ENCODE measurements around the gene FAM180B. TPM values are rescaled to one million over a fixed set of nuclear protein-coding genes. Genes with fewer than 3 reads are reported as not detected.

FAM180B gene
- total RNA-seq, 1 donor, result not detected

- no peaks in the 10 kb centered on the region for H3K27me3 ChIP-seq (ENCODE audit: insufficient read depth, low read length)
- H3K4me1 ChIP-seq (ENCODE audit: insufficient read depth, low read length), result peaks cover 29% of the 10 kb centered on the region
- no peaks in the 10 kb centered on the region for H3K9me3 ChIP-seq (ENCODE audit: low read depth, low read length)
- H3K4me3 ChIP-seq (ENCODE audit: low read length), result no peak overlapping the region
These were observed 2.6 kb upstream of the FAM180B start for GRCh38 chr11:47583844-47584243.

GRCh38 chr11:47587039-47587716 lies 700 bp downstream of the FAM180B start:
- Histone ChIP-seq H3K4me3 (ENCODE audit: low read length) (no peak overlapping the region), H3K9me3 (ENCODE audit: low read depth, low read length) (no peaks in the 10 kb centered on the region), H3K27me3 (ENCODE audit: insufficient read depth, low read length) (peaks cover 3% of the 10 kb centered on the region), H3K4me1 (ENCODE audit: insufficient read depth, low read length) (peaks cover 21% of the 10 kb centered on the region)

DNA sequence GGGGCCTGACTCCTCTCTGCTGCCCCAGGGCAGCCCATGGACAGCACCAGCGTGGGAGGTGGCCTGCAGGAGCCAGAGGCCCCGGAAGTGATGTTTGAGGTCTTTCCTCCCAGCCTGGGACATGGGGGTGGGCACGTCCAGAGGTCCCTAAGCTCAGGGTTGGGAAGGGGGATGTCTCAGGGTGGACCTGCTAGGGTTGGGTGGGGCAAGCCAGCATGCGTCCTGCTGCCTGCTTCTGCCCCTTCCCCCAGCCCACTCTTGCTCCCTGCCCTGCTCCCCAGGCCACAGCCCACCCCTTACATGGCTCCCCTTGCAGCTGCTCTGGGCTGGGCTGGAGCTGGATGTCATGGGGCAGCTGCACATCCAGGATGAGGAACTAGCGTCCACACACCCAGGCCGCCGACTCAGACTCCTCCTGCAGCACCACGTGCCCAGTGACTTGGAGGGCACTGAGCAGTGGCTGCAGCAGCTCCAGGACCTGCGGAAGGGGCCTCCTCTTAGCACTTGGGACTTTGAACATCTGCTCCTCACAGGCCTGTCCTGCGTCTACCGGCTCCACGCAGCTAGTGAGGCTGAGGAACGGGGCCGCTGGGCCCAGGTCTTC lies 1.3 kb downstream of the FAM180B start:
- Histone ChIP-seq H3K4me1 (ENCODE audit: insufficient read depth, low read length) (peaks cover 21% of the 10 kb centered on the region), H3K9me3 (ENCODE audit: low read depth, low read length) (no peaks in the 10 kb centered on the region), H3K4me3 (ENCODE audit: low read length) (no peak overlapping the region), H3K27me3 (ENCODE audit: insufficient read depth, low read length) (peaks cover 7% of the 10 kb centered on the region)

GRCh38 chr11:47589118-47589517 lies 2.6 kb downstream of the FAM180B start:
- Histone ChIP-seq H3K27me3 (ENCODE audit: insufficient read depth, low read length) (peaks cover 18% of the 10 kb centered on the region), H3K4me1 (ENCODE audit: insufficient read depth, low read length) (peaks cover 33% of the 10 kb centered on the region), H3K4me3 (ENCODE audit: low read length) (no peak overlapping the region), H3K9me3 (ENCODE audit: low read depth, low read length) (no peaks in the 10 kb centered on the region)

- Histone ChIP-seq H3K4me1 (ENCODE audit: insufficient read depth, low read length) (peaks cover 33% of the 10 kb centered on the region), H3K9me3 (ENCODE audit: low read depth, low read length) (no peaks in the 10 kb centered on the region)
These were observed 3.1 kb downstream of the FAM180B start for GRCh38 chr11:47589584-47589976.

GRCh38 chr11:47589977-47590861 lies 3.7 kb downstream of the FAM180B start:
- peaks cover 33% of the 10 kb centered on the region for H3K4me1 ChIP-seq (ENCODE audit: insufficient read depth, low read length)
- peaks cover 26% of the 10 kb centered on the region for H3K27me3 ChIP-seq (ENCODE audit: insufficient read depth, low read length)
- H3K9me3 ChIP-seq (ENCODE audit: low read depth, low read length), result no peaks in the 10 kb centered on the region
- H3K4me3 ChIP-seq (ENCODE audit: low read length), result no peak overlapping the region

More at GRCh38 chr11:47589584-47589976, 3.1 kb downstream of the FAM180B start:
- no peak overlapping the region for H3K4me3 ChIP-seq (ENCODE audit: low read length)
- peaks cover 21% of the 10 kb centered on the region for H3K27me3 ChIP-seq (ENCODE audit: insufficient read depth, low read length)

DNA sequence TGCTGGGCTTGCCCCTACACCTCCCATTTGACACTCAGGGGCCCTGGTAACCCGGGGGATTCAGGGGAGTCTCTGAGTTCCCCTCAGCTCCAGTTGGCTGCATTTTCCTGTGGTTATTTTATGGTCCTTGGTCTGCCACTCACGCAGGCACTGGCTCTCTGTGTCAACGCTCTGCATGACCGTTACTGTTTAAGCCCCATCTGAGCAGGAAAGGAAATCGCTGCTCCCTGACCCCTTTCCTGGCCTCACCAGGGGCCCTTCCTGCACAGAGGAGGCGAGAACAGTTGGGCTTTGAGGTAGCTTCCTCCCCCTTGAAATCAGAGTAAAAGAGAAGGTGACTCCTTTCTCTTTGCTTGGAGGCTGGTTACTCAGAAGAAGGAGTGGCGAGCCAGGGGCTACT lies 5.3 kb downstream of the FAM180B start:
- Histone ChIP-seq H3K4me1 (ENCODE audit: insufficient read depth, low read length) (peaks cover 33% of the 10 kb centered on the region), H3K4me3 (ENCODE audit: low read length) (no peak overlapping the region), H3K27me3 (ENCODE audit: insufficient read depth, low read length) (peaks cover 26% of the 10 kb centered on the region), H3K9me3 (ENCODE audit: low read depth, low read length) (no peaks in the 10 kb centered on the region)

DNA sequence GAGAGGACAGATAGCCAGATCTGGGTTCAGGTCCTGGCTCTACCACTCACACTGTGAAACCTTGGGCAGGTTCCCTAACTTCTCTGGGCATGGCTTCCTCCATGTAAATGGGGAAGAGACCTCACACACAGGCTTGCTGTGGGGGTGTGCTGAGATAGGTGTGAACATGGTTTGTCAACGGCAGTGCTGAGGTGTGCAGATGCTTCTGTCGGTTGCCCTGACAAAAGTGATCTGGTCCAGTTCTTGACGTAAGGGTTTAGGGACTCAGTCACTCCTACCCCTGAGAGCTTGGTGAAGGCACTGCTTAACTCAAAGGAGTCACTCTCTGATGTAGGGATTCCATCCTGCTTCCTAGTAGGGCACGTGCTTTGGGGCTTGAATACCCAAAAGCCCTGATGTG lies 5.8 kb downstream of the FAM180B start:
- H3K27me3 ChIP-seq (ENCODE audit: insufficient read depth, low read length), result peaks cover 26% of the 10 kb centered on the region
- peaks cover 33% of the 10 kb centered on the region for H3K4me1 ChIP-seq (ENCODE audit: insufficient read depth, low read length)
- no peaks in the 10 kb centered on the region for H3K9me3 ChIP-seq (ENCODE audit: low read depth, low read length)
- H3K4me3 ChIP-seq (ENCODE audit: low read length), result no peak overlapping the region

DNA sequence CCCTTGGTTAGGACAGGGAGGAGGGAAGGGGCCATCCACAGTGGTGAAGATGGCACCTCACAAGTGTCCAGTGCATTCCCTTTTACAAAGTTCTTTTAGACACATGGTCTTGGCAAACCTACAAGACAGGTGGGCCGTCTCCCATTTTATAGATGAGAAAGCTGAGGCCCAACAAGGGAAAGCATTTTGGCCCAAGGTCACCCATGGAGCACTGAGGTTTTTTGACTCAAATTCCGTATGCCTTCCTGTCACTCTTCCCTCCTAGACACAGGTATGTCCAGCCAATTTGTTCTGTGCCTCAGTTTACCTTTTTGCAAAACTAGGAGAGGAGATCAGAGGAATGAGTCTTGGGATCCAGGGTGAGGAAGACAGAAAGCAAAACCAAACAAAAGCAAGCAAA lies 6.5 kb downstream of the FAM180B start:
- H3K27me3 ChIP-seq (ENCODE audit: insufficient read depth, low read length), result peaks cover 26% of the 10 kb centered on the region
- H3K9me3 ChIP-seq (ENCODE audit: low read depth, low read length), result no peaks in the 10 kb centered on the region
- H3K4me3 ChIP-seq (ENCODE audit: low read length), result no peak overlapping the region
- H3K4me1 ChIP-seq (ENCODE audit: insufficient read depth, low read length), result peaks cover 26% of the 10 kb centered on the region

DNA sequence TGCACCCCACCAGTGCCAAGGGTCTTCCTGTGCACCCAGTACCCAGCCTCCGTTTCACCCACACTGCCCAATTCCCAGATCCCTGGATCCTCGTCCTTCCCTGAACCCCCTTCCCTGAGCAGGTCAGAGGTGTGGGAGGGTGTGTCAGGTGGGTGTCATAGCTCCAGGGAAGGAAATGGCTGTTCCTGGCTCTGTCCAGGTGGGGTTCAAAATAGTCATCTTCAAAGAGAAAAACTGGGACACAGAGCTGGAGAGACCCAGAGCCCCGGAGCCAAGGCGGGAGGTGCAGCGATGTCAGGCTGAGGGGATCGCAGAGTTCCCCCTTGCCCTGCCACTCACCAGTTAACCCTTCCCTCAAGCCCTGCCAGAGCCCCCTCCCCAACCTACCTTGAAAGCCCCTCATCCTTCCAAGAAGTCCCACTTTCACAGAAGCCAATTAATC lies 7.0 kb downstream of the FAM180B start:
- Histone ChIP-seq H3K4me3 (ENCODE audit: low read length) (no peak overlapping the region), H3K9me3 (ENCODE audit: low read depth, low read length) (no peaks in the 10 kb centered on the region), H3K4me1 (ENCODE audit: insufficient read depth, low read length) (peaks cover 21% of the 10 kb centered on the region)

DNA sequence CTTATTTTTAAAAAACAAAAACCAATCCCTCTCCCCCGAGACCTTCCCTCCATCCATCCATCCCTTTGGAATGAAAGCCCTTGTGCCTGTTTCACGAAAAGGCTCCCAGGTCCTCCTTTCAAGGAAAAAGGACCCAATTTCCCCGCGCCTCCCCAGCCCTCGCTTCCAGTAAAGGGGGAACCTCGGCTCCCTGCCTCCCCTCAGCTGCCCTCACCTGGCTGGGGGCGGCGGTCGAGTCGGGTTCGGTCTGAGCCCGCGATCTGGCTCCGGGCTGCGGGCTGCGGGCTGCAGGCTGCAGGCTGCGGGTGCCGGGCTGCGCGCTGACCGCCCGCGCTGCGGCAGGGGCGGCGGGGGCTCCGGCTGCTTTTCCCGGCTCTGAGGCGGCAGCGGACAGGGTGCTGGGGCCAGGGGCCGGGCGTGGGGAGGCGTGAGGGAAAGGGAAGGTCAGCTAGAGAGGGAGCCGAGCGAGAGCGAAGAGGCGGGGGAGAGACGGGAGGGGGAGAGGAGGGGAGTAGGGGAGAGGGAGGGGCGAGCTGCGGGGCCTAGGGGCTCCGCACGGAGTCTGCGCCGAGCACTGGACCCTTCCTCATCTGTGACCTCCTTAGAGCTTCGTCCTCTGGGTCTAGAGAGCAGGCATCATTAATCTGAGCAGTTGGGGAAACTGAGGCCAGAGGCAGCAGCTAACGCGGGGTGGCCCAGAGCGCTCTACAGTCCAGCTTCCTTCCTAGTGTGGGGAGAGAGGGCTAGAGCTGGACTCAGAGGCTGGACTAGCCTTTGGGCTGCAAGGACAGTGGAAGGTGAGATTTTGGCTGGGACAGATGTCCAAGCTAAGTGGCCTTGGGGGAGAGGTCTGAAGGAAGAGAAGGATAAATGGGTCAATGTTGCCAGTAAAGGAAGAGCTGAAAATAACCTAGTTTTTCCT lies 7.7 kb downstream of the FAM180B start, which contains the start of gene C1QTNF4:
C1QTNF4 (minus strand) TSS at position 478 of the 922 bp plus-strand sequence. CDS start 3,601 bp downstream, outside the sequence.
- peaks cover 20% of the 10 kb centered on the region for H3K4me1 ChIP-seq (ENCODE audit: insufficient read depth, low read length)
- H3K4me3 ChIP-seq (ENCODE audit: low read length), result no peak within 1 kb of the TSS
- H3K9me3 ChIP-seq (ENCODE audit: low read depth, low read length), result no peaks in the 10 kb centered on the region
- peaks cover 26% of the 10 kb centered on the region for H3K27me3 ChIP-seq (ENCODE audit: insufficient read depth, low read length)

More for the DNA sequence above, 7.0 kb downstream of the FAM180B start:
- peaks cover 26% of the 10 kb centered on the region for H3K27me3 ChIP-seq (ENCODE audit: insufficient read depth, low read length)

GRCh38 chr11:47595029-47595428 lies 8.6 kb downstream of the FAM180B start:
- Histone ChIP-seq H3K9me3 (ENCODE audit: low read depth, low read length) (no peaks in the 10 kb centered on the region), H3K27me3 (ENCODE audit: insufficient read depth, low read length) (peaks cover 26% of the 10 kb centered on the region), H3K4me3 (ENCODE audit: low read length) (no peak overlapping the region), H3K4me1 (ENCODE audit: insufficient read depth, low read length) (peaks cover 20% of the 10 kb centered on the region)

- Histone ChIP-seq H3K27me3 (ENCODE audit: insufficient read depth, low read length) (peaks cover 26% of the 10 kb centered on the region), H3K4me1 (ENCODE audit: insufficient read depth, low read length) (peaks cover 20% of the 10 kb centered on the region), H3K9me3 (ENCODE audit: low read depth, low read length) (no peaks in the 10 kb centered on the region), H3K4me3 (ENCODE audit: low read length) (no peak overlapping the region)
These were observed 9.5 kb downstream of the FAM180B start for GRCh38 chr11:47595967-47596366.

- Histone ChIP-seq H3K4me3 (ENCODE audit: low read length) (no peak overlapping the region), H3K4me1 (ENCODE audit: insufficient read depth, low read length) (no peaks in the 10 kb centered on the region), H3K27me3 (ENCODE audit: insufficient read depth, low read length) (peaks cover 2% of the 10 kb centered on the region), H3K9me3 (ENCODE audit: low read depth, low read length) (no peaks in the 10 kb centered on the region)
These were observed 13.4 kb downstream of the FAM180B start for GRCh38 chr11:47599902-47600301.
